ENCODE measurements around the gene JAM3.

DNA sequence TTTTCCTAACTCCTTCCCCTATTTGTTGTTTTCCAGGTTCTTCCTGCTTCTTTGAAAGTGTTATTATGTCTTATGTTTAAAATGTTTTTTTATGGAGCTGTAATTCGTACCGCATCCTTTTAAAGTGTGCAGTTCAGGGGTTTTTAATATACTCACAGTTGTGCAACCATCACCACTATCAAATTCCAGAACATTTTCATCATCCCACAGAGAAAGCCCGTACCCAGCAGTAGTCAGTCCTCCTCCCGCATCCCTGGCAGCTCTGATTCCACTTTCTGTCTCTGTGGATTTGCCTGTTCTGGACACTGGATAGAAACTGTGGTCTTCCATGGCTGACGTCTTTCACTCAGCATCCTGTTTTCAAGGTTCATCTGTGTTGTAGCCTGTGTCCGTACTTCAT, 73.7 kb downstream of the JAM3 start:
- TF ChIP-seq, protein P1, sequence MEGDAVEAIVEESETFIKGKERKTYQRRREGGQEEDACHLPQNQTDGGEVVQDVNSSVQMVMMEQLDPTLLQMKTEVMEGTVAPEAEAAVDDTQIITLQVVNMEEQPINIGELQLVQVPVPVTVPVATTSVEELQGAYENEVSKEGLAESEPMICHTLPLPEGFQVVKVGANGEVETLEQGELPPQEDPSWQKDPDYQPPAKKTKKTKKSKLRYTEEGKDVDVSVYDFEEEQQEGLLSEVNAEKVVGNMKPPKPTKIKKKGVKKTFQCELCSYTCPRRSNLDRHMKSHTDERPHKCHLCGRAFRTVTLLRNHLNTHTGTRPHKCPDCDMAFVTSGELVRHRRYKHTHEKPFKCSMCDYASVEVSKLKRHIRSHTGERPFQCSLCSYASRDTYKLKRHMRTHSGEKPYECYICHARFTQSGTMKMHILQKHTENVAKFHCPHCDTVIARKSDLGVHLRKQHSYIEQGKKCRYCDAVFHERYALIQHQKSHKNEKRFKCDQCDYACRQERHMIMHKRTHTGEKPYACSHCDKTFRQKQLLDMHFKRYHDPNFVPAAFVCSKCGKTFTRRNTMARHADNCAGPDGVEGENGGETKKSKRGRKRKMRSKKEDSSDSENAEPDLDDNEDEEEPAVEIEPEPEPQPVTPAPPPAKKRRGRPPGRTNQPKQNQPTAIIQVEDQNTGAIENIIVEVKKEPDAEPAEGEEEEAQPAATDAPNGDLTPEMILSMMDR (conservative IDR thresholded peaks at IDR 0.05 in 1 of 2, IDR thresholded peaks at IDR 0.05 in 1 of 2; ENCODE audit: low read depth in 1 of 2, low read length in 2 of 2): no peak
- no peak for TF ChIP-seq EZH2 (IDR thresholded peaks at IDR 0.05; ENCODE audit: low read length, missing control alignments)
